HG03175 (cell line): ENCODE data around the gene SLC35F3.
"Not testable (repeated sequence)": the region's sequence is repeated elsewhere in the genome, so short reads cannot be mapped to it uniquely, and the experiment has no call there.

ENCODE experiments used
- ATAC-seq: cut with Tn5 transposase; IDR thresholded peaks from one replicate; pipeline ENCODE4 v1.9.1; 2021; ENCODE audit warnings: mild to moderate bottlenecking, moderate library complexity; ENCODE audit not compliant: unreplicated experiment

The SLC35F3 gene

GRCh38 chr1:234176000-234176399, 271.5 kb downstream of the SLC35F3 start:
- no peak for ATAC-seq

- not testable (repeated sequence) for ATAC-seq
These were observed 272.4 kb downstream of the SLC35F3 start for GRCh38 chr1:234176847-234177246.

DNA sequence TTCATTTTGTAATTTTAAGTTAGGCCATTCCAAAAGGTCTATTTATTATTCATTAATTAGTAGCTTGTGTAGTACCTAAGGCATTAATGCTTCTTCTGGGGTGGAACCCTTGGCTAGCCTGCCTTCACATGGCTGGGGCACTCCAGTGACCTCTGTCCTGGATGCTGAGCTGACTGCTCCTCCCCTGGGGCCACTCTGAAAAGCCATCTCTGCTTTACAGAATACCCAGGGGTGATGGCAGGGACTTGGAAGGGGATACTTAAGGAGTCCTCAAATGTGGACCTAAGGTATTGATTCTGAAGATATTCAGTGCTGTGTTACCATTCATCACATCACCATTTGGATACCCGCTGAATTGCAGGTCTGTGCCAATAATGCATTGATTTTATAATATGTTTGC, 281.0 kb downstream of the SLC35F3 start:
- ATAC-seq: no peak

- no peak for ATAC-seq
These were observed 281.7 kb downstream of the SLC35F3 start for GRCh38 chr1:234186037-234186688.

GRCh38 chr1:234188454-234188792, 283.9 kb downstream of the SLC35F3 start:
- ATAC-seq: no peak

- no peak for ATAC-seq
These were observed 293.4 kb downstream of the SLC35F3 start for GRCh38 chr1:234197839-234198238.

DNA sequence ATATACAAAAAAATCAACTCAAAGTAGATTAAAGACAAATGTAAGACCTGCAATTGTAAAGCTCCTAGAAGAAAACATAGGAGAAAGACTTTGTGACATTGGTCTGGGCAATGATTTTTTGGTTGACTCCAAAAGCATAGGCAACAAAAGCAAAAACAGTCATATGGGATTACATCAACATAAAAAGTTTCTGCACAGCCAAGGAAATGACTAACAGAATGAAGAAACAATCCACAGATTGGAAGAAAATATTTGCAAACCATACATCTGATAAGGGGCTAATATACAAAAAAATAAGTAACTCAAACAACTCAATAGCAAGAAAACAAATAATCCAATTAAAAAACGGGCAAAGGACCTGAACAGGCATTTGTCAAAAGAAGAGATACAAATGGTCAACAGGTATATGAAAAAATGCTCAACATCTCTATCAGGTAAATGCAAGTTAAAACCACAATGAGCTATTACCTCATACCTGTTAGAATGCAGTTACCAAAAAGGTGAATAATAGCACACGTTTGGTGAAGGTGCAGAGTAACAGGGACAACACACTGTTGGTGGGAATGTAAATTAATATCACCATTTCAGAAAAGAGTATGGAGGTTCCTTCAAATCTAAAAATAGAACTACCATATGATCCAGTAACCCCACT, 295.1 kb downstream of the SLC35F3 start:
- no peak for ATAC-seq

DNA sequence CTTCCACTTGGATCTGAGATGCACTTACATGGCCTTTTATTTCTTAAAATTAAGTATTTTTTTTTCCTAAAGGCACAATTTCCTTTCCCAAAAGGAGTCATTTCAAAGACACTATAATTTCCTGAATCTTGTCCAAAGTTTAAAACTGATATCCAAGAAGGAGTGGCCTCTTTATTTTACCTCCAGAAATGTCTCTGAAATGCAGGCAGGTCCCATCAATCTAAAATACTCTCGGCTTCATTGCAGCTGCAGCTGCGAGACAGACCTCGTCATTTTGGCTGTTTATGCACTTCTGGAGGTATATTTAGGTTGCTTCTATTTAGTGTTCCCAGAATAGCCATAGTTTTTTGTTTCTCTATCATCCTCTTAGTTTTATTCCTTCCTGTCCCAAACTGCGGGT, 296.1 kb downstream of the SLC35F3 start:
- ATAC-seq: no peak

- ATAC-seq: no peak
These were observed 297.1 kb downstream of the SLC35F3 start for GRCh38 chr1:234201600-234201999.

- no peak for ATAC-seq
These were observed 301.5 kb downstream of the SLC35F3 start for GRCh38 chr1:234205966-234206365.

GRCh38 chr1:234206651-234207284, 302.3 kb downstream of the SLC35F3 start:
- ATAC-seq: no peak

- no peak for ATAC-seq
These were observed 303.9 kb downstream of the SLC35F3 start for GRCh38 chr1:234208351-234208750.

GRCh38 chr1:234208791-234209190, 304.3 kb downstream of the SLC35F3 start:
- ATAC-seq: no peak

- ATAC-seq: not testable (repeated sequence)
These were observed 306.0 kb downstream of the SLC35F3 start for GRCh38 chr1:234210429-234210828.

DNA sequence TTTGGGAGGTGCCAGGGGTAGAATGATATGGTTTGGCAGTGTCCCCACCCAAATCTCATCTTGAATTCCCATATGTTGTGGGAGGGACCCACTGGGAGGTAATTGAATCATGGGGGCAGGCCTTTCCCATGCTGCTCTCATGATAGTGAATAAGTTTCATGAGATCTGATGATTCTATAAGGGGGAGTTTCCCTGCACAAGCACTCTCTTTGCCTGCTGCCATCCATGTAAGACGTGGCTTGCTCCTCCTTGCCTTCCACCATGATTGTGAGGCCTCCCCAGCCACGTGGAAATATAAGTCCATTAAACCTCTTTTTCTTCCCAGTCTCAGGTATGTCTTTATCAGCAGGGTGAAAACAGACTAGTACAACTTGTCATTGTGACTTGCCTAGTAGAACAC, 307.4 kb downstream of the SLC35F3 start:
- ATAC-seq: not testable (repeated sequence)

DNA sequence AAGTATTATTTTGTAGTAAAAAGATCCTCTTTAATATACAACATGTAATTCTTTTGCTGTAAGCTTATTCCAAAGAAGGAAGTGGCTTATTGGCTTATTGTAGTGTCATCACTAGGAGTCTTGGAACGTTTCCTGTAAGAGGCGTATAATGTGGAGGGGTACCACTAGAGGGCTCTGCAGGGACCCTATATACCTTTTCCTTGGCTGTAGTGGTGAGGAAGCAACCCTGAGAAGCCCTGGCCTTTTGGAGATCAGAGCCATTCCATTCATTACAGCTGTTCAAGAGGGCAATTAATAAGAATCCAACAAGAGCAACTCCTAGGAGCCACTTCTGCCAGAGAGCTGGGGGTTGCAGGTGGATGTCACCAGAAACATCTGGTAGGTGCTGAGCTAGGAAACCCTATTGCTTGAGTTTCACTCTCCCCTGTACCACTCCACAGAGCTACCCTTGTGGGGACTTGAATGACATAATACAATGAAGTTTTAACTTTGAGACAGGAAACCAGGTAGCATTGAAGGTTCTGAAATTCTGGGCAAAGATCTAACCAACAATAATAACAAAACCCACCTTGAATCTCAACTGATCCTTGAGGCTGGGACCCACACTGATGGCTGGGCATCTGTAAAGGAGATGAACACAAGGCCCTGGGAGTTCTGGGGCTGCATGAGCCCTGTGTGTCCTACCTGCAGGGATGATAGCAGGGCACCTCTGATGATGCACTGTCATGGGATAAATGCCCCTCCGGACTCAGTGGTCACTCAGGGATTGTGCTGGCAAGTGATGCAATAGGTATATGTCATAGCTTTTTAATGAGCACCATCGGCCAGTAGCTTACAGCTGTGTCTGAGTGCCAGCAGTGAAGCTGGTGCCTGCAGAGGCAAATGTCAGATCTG, 308.5 kb downstream of the SLC35F3 start:
- ATAC-seq: peak; percentile 40

GRCh38 chr1:234213658-234214128, 309.2 kb downstream of the SLC35F3 start:
- ATAC-seq: peak; percentile 22

DNA sequence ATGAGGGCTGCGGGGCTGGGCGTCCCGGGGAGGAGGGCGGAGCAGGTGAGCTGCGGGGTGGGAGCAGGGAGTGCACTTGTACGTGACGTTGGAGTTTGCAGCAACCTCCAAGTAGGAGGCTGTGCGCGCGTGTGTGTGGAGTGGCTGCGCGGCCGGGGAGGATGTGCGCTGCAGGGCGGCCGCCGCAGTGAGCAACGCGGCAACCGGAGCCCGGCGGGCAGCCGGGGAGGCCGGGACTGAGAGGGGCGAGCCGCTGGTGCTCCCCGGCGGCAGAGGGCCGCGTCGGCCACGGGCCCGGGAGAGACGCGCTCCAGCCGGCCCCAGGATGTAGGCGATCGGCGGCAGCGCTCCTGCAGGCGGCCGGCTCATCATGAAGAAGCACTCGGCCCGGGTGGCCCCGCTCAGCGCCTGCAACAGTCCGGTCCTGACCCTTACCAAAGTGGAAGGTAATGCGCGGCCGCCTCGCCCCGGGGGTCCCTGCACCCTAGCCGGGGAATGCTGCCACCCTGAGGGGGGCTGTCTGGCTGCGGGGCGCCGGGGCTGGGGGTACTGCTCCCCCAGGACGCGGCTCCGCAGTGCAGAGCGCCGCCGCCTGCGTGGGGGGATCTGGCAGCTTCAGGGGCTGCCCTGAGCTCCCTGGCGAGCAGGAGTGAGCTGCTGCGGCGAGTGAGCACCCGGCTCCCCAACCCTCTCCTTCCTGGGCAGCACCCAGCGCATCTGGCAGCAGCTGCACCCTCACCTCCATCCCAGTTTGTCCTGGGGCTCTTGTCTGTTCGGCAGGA, 309.8 kb downstream of the SLC35F3 start:
- peak; percentile 46 for ATAC-seq

DNA sequence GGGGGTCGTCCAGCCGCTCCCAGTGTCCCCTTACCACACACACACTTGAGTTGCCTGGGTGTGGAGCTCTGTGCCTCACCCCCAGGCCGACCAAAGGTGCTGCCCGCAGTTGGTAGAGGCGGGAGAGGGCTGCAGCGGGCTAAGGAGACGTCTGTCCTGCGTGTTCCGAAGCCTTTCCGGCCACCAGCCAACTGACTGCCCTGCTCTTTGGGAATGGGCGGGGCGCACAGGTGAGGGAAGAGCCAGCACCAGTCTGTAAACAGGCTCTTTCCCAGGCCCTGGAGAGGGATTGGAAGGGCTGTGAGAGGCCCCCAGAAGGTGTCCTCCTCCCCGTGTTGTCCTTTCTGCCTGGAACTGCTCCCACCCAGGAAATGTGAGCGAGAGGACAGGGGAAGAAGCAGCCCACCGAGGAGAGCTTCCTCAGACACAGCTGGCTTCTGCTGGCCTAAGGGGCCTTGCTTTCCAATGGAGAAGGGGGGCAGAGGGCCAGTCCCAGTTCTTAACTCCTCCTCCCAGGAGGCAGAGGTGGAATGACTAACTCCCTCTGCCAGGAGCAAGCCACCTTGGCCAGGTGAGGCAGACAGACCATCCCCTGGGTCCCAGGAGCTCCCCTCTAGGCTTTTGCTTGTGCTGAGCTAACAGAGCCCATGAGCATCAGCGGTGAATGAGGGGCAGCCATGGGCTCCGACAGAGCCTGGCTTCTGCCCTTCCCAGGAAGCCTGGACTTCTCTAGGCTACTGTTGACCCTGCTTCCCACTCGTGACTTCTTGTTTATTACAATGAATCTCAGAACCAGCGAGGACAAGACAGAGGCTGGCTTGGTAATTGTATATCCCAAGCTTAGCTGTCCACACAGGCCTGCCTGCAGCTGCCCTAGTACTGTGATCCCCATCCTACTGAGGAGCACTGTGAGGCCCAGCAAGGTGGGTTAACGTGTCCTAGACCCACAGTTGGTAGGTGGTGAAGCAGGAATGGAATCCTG, 310.7 kb downstream of the SLC35F3 start:
- no peak for ATAC-seq
